Natural killer cell (primary cell): Measurements from ENCODE around the gene RPRD1B. TPM values are rescaled to one million over a fixed set of nuclear protein-coding genes. Genes with fewer than 3 reads are reported as not detected.
"Not testable (repeated sequence)": the region's sequence is repeated elsewhere in the genome, so short reads cannot be mapped to it uniquely, and the experiment has no call there.

Source experiments
- ATAC-seq, 3 donors: fragments of 150-1000 bp in 2 of 3; fragments of 200-7000 bp in 1 of 3; cut with Tn5 transposase; 1 replicate in 1 of 3; 2 replicates in 2 of 3; pipeline ENCODE4 v1.10.0; 2021; ENCODE audit warnings: mild to moderate bottlenecking in 2 of 3, moderate library complexity in 2 of 3
- DNase-seq, 2 donors: peaks; one replicate each; pipeline versions ENCODE4 v3.0.0 to v3.0.0-alpha.2; 2013 to 2021; ENCODE audit warnings: mixed read lengths in 1 of 2
- H3K27ac ChIP-seq: one replicate; pipeline ENCODE4 v1.5.1; 2013; ENCODE audit warnings: mild to moderate bottlenecking, low read length
- H3K27me3 ChIP-seq: one replicate; pipeline ENCODE4 v1.6.1; 2013; ENCODE audit warnings: low read length; ENCODE audit not compliant: control insufficient read depth, insufficient read depth
- H3K36me3 ChIP-seq: one replicate; pipeline ENCODE4 v1.6.1; 2013; ENCODE audit warnings: low read length; ENCODE audit not compliant: control insufficient read depth, insufficient read depth
- H3K4me1 ChIP-seq: one replicate; pipeline ENCODE4 v1.6.1; 2013; ENCODE audit warnings: low read length; ENCODE audit not compliant: control insufficient read depth, insufficient read depth
- H3K4me3 ChIP-seq: one replicate; pipeline ENCODE4 v1.5.1; 2013; ENCODE audit warnings: low read length
- H3K9me3 ChIP-seq: one replicate; pipeline ENCODE4 v1.6.1; 2013; ENCODE audit warnings: low read length; ENCODE audit not compliant: control insufficient read depth, insufficient read depth
- H3K27ac Mint-ChIP-seq, 2 donors: one replicate each; pipeline ENCODE4 v1.8.0; 2022; ENCODE audit warnings: mild to moderate bottlenecking in 2 of 2, mixed read lengths in 2 of 2, moderate library complexity in 1 of 2
- H3K27me3 Mint-ChIP-seq, 2 donors: one replicate each; pipeline ENCODE4 v1.8.0; 2022; ENCODE audit warnings: low read depth in 2 of 2, mixed read lengths in 2 of 2
- H3K36me3 Mint-ChIP-seq: one replicate; pipeline ENCODE4 v1.8.0; 2022; ENCODE audit warnings: mixed read lengths
- H3K4me1 Mint-ChIP-seq, 2 donors: one replicate each; pipeline ENCODE4 v1.8.0; 2022; ENCODE audit warnings: mixed read lengths in 2 of 2
- H3K4me3 Mint-ChIP-seq: one replicate; pipeline ENCODE4 v1.8.0; 2022; ENCODE audit warnings: mild to moderate bottlenecking, moderate library complexity, mixed read lengths
- H3K9me3 Mint-ChIP-seq, 2 donors: one replicate each; pipeline ENCODE4 v1.8.0; 2022; ENCODE audit warnings: mixed read lengths in 2 of 2
- WGBS: methylation state at CpG from one replicate; pipeline ENCODE4 v1.1.7; 2013; ENCODE audit warnings: missing lambda C conversion rate; ENCODE audit not compliant: insufficient coverage; 5-methylcytosine and 5-hydroxymethylcytosine counted together
- intact Hi-C: fragments of 100-400 bp; cut with micrococcal nuclease; formaldehyde crosslinking; loops from one replicate; pipeline ENCODE4 v1.14.2; 2022
- total RNA-seq, 4 donors: library from RNA; stranded (reverse); fragments of 120-200 nt in 1 of 4; gene quantifications; one replicate each; pipeline versions ENCODE4 v1.2.3 to v1.2.4, GENCODE V29; 2013 to 2022
- TF ChIP-seq, protein P1 (sequence below): fragments of 200-600 bp; IDR thresholded peaks from one replicate; pipeline ENCODE4 v1.8.0; 2022; ENCODE audit warnings: antibody characterized with exemption

RPRD1B gene
- total RNA-seq, 3 donors from 2014 or later (not counting 1 experiment from before 2014, with no cell fraction given), result 75.8 to 87.3 (median 77.6) TPM

- Histone ChIP-seq H3K4me3 (no peak overlapping the region), H3K36me3 (no peaks in the 10 kb centered on the region), H3K4me1 (no peaks in the 10 kb centered on the region), H3K27ac (no peak overlapping the region), H3K9me3 (no peaks in the 10 kb centered on the region), H3K27me3 (no peaks in the 10 kb centered on the region)
- no CpG with 5 or more reads among the region's 1 CpG for WGBS
- H3K4me1 Mint-ChIP-seq, result no peaks in the 10 kb centered on the region
- DNase-seq, result no peak
- intact Hi-C loops, result no loop called here
- peaks cover 3 to 6% of the 10 kb centered on the region in 2 donors for H3K27me3 Mint-ChIP-seq
- H3K4me3 Mint-ChIP-seq, result no peak overlapping the region
- TF ChIP-seq, protein P1, sequence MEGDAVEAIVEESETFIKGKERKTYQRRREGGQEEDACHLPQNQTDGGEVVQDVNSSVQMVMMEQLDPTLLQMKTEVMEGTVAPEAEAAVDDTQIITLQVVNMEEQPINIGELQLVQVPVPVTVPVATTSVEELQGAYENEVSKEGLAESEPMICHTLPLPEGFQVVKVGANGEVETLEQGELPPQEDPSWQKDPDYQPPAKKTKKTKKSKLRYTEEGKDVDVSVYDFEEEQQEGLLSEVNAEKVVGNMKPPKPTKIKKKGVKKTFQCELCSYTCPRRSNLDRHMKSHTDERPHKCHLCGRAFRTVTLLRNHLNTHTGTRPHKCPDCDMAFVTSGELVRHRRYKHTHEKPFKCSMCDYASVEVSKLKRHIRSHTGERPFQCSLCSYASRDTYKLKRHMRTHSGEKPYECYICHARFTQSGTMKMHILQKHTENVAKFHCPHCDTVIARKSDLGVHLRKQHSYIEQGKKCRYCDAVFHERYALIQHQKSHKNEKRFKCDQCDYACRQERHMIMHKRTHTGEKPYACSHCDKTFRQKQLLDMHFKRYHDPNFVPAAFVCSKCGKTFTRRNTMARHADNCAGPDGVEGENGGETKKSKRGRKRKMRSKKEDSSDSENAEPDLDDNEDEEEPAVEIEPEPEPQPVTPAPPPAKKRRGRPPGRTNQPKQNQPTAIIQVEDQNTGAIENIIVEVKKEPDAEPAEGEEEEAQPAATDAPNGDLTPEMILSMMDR, result no peak
- H3K27ac Mint-ChIP-seq, result no peak overlapping the region
- no peak for ATAC-seq
- peaks cover 0 to 5% of the 10 kb centered on the region in 2 donors for H3K9me3 Mint-ChIP-seq
- peaks cover 10% of the 10 kb centered on the region for H3K36me3 Mint-ChIP-seq
These were observed 70.7 kb downstream of the RPRD1B start for GRCh38 chr20:38104285-38104684.

GRCh38 chr20:38106461-38106860 is 72.9 kb downstream of the RPRD1B start:
- Mint-ChIP-seq H3K9me3 (no peaks in the 10 kb centered on the region), H3K4me1 (no peaks in the 10 kb centered on the region), H3K4me3 (no peak overlapping the region), H3K36me3 (no peaks in the 10 kb centered on the region), H3K27ac (no peak overlapping the region), H3K27me3 (no peaks in the 10 kb centered on the region)
- no peaks in the 10 kb centered on the region for H3K27me3 ChIP-seq
- no peak overlapping the region for H3K4me3 ChIP-seq
- WGBS, result 92% methylated on average over 4 of the region's 5 CpGs
- no peak for ATAC-seq
- H3K4me1 ChIP-seq, result no peaks in the 10 kb centered on the region
- H3K36me3 ChIP-seq, result no peaks in the 10 kb centered on the region
- H3K27ac ChIP-seq, result no peak overlapping the region
- no peak for DNase-seq
- intact Hi-C loops, result no loop called here
- TF ChIP-seq, protein P1, result no peak
- no peaks in the 10 kb centered on the region for H3K9me3 ChIP-seq

DNA sequence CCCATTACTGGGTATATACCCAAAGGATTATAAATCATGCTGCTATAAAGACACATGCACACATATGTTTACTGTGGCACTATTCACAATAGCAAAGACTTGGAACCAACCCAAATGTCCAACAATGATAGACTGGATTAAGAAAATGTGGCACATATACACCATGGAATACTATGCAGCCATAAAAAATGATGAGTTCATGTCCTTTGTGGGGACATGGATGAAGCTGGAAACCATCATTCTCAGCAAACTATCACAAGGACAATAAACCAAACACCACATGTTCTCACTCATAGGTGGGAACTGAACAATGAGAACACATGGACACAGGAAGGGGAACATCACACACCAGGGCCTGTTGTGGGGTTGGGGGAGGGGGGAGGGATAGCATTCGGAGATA is 73.8 kb downstream of the RPRD1B start:
- H3K4me1 Mint-ChIP-seq, ATAC-seq, H3K4me3 Mint-ChIP-seq, H3K27me3 Mint-ChIP-seq, H3K4me3 ChIP-seq, H3K9me3 ChIP-seq, H3K4me1 ChIP-seq, H3K27ac ChIP-seq, H3K27me3 ChIP-seq, H3K36me3 ChIP-seq, DNase-seq, H3K27ac Mint-ChIP-seq, intact Hi-C loops, H3K9me3 Mint-ChIP-seq, H3K36me3 Mint-ChIP-seq: not testable (repeated sequence)
- no CpG with 5 or more reads among the region's 1 CpG for WGBS

GRCh38 chr20:38107916-38108315 is 74.4 kb downstream of the RPRD1B start:
- H3K9me3 ChIP-seq, H3K27ac ChIP-seq, H3K36me3 ChIP-seq, H3K27ac Mint-ChIP-seq, H3K4me3 Mint-ChIP-seq, H3K4me3 ChIP-seq, ATAC-seq, DNase-seq, H3K27me3 Mint-ChIP-seq, H3K27me3 ChIP-seq, H3K4me1 ChIP-seq, H3K36me3 Mint-ChIP-seq, intact Hi-C loops, H3K9me3 Mint-ChIP-seq, H3K4me1 Mint-ChIP-seq: not testable (repeated sequence)
- WGBS, result 92% methylated on average over 6 of the region's 7 CpGs
